CD14-positive monocyte (primary cell): ENCODE results near the gene TPM2. TPM values are rescaled to one million over a fixed set of nuclear protein-coding genes. Genes with fewer than 3 reads are reported as not detected.

Experiments
- DNase-seq, 3 donors: peaks; one replicate each; pipeline ENCODE4 v3.0.0-alpha.2; 2011 to 2022
- H2AFZ ChIP-seq: 2 replicates; pipeline ENCODE4 v1.6.0; 2012; ENCODE audit warnings: mild to moderate bottlenecking, low read depth, low read length, inconsistent platforms; ENCODE audit not compliant: insufficient read depth, poor library complexity, severe bottlenecking
- H3K27ac ChIP-seq, 2 donors: 1 replicate in 1 of 2; 2 replicates in 1 of 2; pipeline ENCODE4 v1.5.1; 2012 to 2013; ENCODE audit warnings: low read length in 2 of 2, control low read depth in 1 of 2, inconsistent platforms in 1 of 2, low read depth in 1 of 2, mild to moderate bottlenecking in 1 of 2
- H3K27me3 ChIP-seq, 2 donors: one replicate each; pipeline versions ENCODE4 v1.6.0 to v1.6.1; 2011 to 2013; ENCODE audit warnings: low read length in 2 of 2; ENCODE audit not compliant: control insufficient read depth in 2 of 2, insufficient read depth in 2 of 2
- H3K36me3 ChIP-seq, 2 donors: replicated peaks in 1 of 2; 1 replicate in 1 of 2; 2 replicates in 1 of 2; pipeline versions ENCODE4 v1.5.1 to v1.6.1; 2012 to 2013; ENCODE audit warnings: low read length in 2 of 2, control low read depth in 1 of 2, inconsistent platforms in 1 of 2, mild to moderate bottlenecking in 1 of 2; ENCODE audit not compliant: insufficient read depth in 2 of 2, control insufficient read depth in 1 of 2
- H3K4me1 ChIP-seq, 2 donors: 1 replicate in 1 of 2; 2 replicates in 1 of 2; pipeline versions ENCODE4 v1.5.1 to v1.6.1; 2012 to 2013; ENCODE audit warnings: low read length in 2 of 2, control low read depth in 1 of 2, inconsistent platforms in 1 of 2, mild to moderate bottlenecking in 1 of 2, moderate library complexity in 1 of 2; ENCODE audit not compliant: insufficient read depth in 2 of 2, control insufficient read depth in 1 of 2
- H3K4me2 ChIP-seq: replicated peaks from 2 replicates; pipeline ENCODE3; 2012; ENCODE audit warnings: low read length, moderate library complexity, mild to moderate bottlenecking; ENCODE audit not compliant: poor library complexity, severe bottlenecking; ENCODE audit errors: extremely low read depth
- H3K4me3 ChIP-seq, 3 experiments: fragments of 200-600 bp in 1 of 3; sonication (generic) in 1 of 3; replicated peaks in 1 of 3; 1 replicate in 2 of 3; 2 replicates in 1 of 3; pipeline ENCODE4 v1.5.1; 2011 to 2013; ENCODE audit warnings: low read length in 3 of 3, mild to moderate bottlenecking in 3 of 3, control low read depth in 2 of 3, low read depth in 2 of 3, inconsistent platforms in 1 of 3, moderate library complexity in 1 of 3
- H3K79me2 ChIP-seq: 2 replicates; pipeline ENCODE4 v1.6.0; 2012; ENCODE audit warnings: mild to moderate bottlenecking, control low read depth, inconsistent platforms, low read length, moderate library complexity; ENCODE audit not compliant: insufficient read depth
- H3K9ac ChIP-seq: 2 replicates; pipeline ENCODE4 v1.6.0; 2017; ENCODE audit warnings: low read length, mild to moderate bottlenecking; ENCODE audit not compliant: insufficient read depth, poor library complexity, severe bottlenecking
- H3K9me3 ChIP-seq, 2 donors: replicated peaks in 1 of 2; 1 replicate in 1 of 2; 2 replicates in 1 of 2; pipeline versions ENCODE4 v1.5.1 to v1.6.1; 2012 to 2013; ENCODE audit warnings: low read length in 2 of 2, control low read depth in 1 of 2; ENCODE audit not compliant: control insufficient read depth in 1 of 2, insufficient read depth in 1 of 2
- H4K20me1 ChIP-seq: 2 replicates; pipeline ENCODE4 v1.6.0; 2012; ENCODE audit warnings: mild to moderate bottlenecking, low read length, control low read depth, moderate library complexity; ENCODE audit not compliant: insufficient read depth
- H3K27ac Mint-ChIP-seq, 7 donors: one replicate each; pipeline ENCODE4 v1.8.0; 2020; ENCODE audit warnings: mild to moderate bottlenecking in 7 of 7, mixed read lengths in 7 of 7, moderate library complexity in 6 of 7, inconsistent platforms in 2 of 7
- H3K27me3 Mint-ChIP-seq, 3 donors: one replicate each; pipeline ENCODE4 v1.8.0; 2021 to 2022; ENCODE audit warnings: low read depth in 3 of 3, mild to moderate bottlenecking in 3 of 3, mixed read lengths in 3 of 3, moderate library complexity in 3 of 3, inconsistent platforms in 1 of 3
- H3K36me3 Mint-ChIP-seq, 2 donors: one replicate each; pipeline ENCODE4 v1.8.0; 2020; ENCODE audit warnings: mixed read lengths in 2 of 2, inconsistent platforms in 1 of 2, mild to moderate bottlenecking in 1 of 2
- H3K4me1 Mint-ChIP-seq: one replicate; pipeline ENCODE4 v1.8.0; 2020; ENCODE audit warnings: mild to moderate bottlenecking, mixed read lengths
- H3K4me3 Mint-ChIP-seq, 2 donors: one replicate each; pipeline ENCODE4 v1.8.0; 2020; ENCODE audit warnings: mild to moderate bottlenecking in 2 of 2, mixed read lengths in 2 of 2, moderate library complexity in 1 of 2
- H3K9me3 Mint-ChIP-seq, 7 donors: one replicate each; pipeline ENCODE4 v1.8.0; 2020 to 2022; ENCODE audit warnings: mixed read lengths in 7 of 7, mild to moderate bottlenecking in 6 of 7, moderate library complexity in 6 of 7, inconsistent platforms in 2 of 7
- CTCF ChIP-seq: fragments of 200-600 bp; IDR thresholded peaks from one replicate; pipeline ENCODE4 v1.8.0; 2022; ENCODE audit warnings: antibody characterized with exemption, mild to moderate bottlenecking
- WGBS: methylation state at CpG from one replicate; pipeline ENCODE4 v1.1.5; 2013; ENCODE audit warnings: missing lambda C conversion rate; ENCODE audit not compliant: insufficient coverage; 5-methylcytosine and 5-hydroxymethylcytosine counted together
- intact Hi-C, 2 donors: fragments of 100-400 bp; cut with micrococcal nuclease; formaldehyde crosslinking; loops; one replicate each; pipeline versions ENCODE4 v1.15.0 to v1.15.1; 2023
- polyA plus RNA-seq, 3 donors: library from polyadenylated mRNA; depleted of rRNA in 1 of 3; unstranded in 2 of 3; stranded (reverse) in 1 of 3; fragments of 300-500 nt in 2 of 3; fragments of >200 nt in 1 of 3; fragmentation: Illumina TruSeq in 2 of 3; gene quantifications; 1 replicate in 2 of 3; 2 replicates in 1 of 3; pipeline ENCODE4 v1.2.3, GENCODE V29; 2012 to 2021

Gene TPM2
- polyA plus RNA-seq, 3 donors: 7.7 TPM; not detected in 2

- TF ChIP-seq CTCF: no peak
- intact Hi-C loops: loop anchor here in 1 of 2 donors (5.0 to 10.0 kb wide), 2 partner anchors 80 to 122 kb away; partner anchors contain the start of gene TESK1
- H3K27ac ChIP-seq: peak overlapping the region in 1 of 2 donors; percentile 84
- peak overlapping the region; percentile 87 for H3K4me2 ChIP-seq
- peaks cover 18 to 51% of the 10 kb centered on the region in 2 donors for H3K36me3 Mint-ChIP-seq
- H3K27me3 Mint-ChIP-seq: peaks cover 0 to 3% (median 0%) of the 10 kb centered on the region in 3 donors
- H3K27me3 ChIP-seq: no peaks in the 10 kb centered on the region
- no peak overlapping the region for H2AFZ ChIP-seq
- H3K79me2 ChIP-seq: peaks cover 80% of the 10 kb centered on the region
- no peaks in the 10 kb centered on the region for H3K9me3 ChIP-seq
- no peaks in the 10 kb centered on the region for H3K4me1 Mint-ChIP-seq
- no peak for DNase-seq
- peaks cover 86% of the 10 kb centered on the region for H4K20me1 ChIP-seq
- peak overlapping the region in 4 of 7 donors; percentile 51 to 88 (median 76) for H3K27ac Mint-ChIP-seq
- peak overlapping the region in 1 of 2 donors; percentile 42 for H3K4me3 Mint-ChIP-seq
- H3K36me3 ChIP-seq: peaks cover 44 to 66% of the 10 kb centered on the region in 2 donors
- 0% methylated on average over 1 of the region's 3 CpGs for WGBS
- peaks cover 47 to 51% of the 10 kb centered on the region in 2 donors for H3K4me1 ChIP-seq
- no peaks in the 10 kb centered on the region for H3K9me3 Mint-ChIP-seq
- no peak overlapping the region for H3K9ac ChIP-seq
- H3K4me3 ChIP-seq: no peak overlapping the region
Measured at GRCh38 chr9:35726931-35727330, 37.2 kb upstream of the TPM2 start.

- H3K9ac ChIP-seq: no peak overlapping the region
- no peak overlapping the region for H3K4me3 ChIP-seq
- no peak overlapping the region for H2AFZ ChIP-seq
- WGBS: 100% methylated on average over 1 of the region's 11 CpGs
- peaks cover 0 to 1% (median 0%) of the 10 kb centered on the region in 3 donors for H3K27me3 Mint-ChIP-seq
- H3K9me3 ChIP-seq: no peaks in the 10 kb centered on the region
- H3K27me3 ChIP-seq: no peaks in the 10 kb centered on the region
- H3K36me3 Mint-ChIP-seq: peaks cover 15 to 64% of the 10 kb centered on the region in 2 donors
- no peak for DNase-seq
- peak overlapping the region in 1 of 2 donors; percentile 3 for H3K27ac ChIP-seq
- intact Hi-C loops: loop anchor here in 1 of 2 donors (5.0 to 10.0 kb wide), 2 partner anchors 78 to 121 kb away; partner anchors contain the start of gene TESK1
- H3K36me3 ChIP-seq: peaks cover 60 to 81% of the 10 kb centered on the region in 2 donors
- no peak overlapping the region for H3K4me3 Mint-ChIP-seq
- peaks cover 100% of the 10 kb centered on the region for H4K20me1 ChIP-seq
- H3K4me2 ChIP-seq: no peak overlapping the region
- no peaks in the 10 kb centered on the region for H3K9me3 Mint-ChIP-seq
- peaks cover 70% of the 10 kb centered on the region for H3K79me2 ChIP-seq
- peaks cover 35 to 39% of the 10 kb centered on the region in 2 donors for H3K4me1 ChIP-seq
- no peak for TF ChIP-seq CTCF
- H3K27ac Mint-ChIP-seq: peak overlapping the region in 3 of 7 donors; percentile 7 to 30 (median 28)
- H3K4me1 Mint-ChIP-seq: no peaks in the 10 kb centered on the region
Measured at GRCh38 chr9:35725362-35725761, 35.6 kb upstream of the TPM2 start.
